Measurements from ENCODE around the gene UBAP2. TPM values are rescaled to one million over a fixed set of nuclear protein-coding genes. Genes with fewer than 3 reads are reported as not detected.

UBAP2 gene
- 10 to 100 TPM; 35.0 to 38.0 TPM for total RNA-seq

GRCh38 chr9:34048727-34049629 is at the start of gene UBAP2:
TSS of gene UBAP2 (minus strand) at chr9:34048887. CDS start at chr9:34017148, 31,739 bp downstream.
- POLR2A ChIA-PET = interaction anchor here (0.7 to 2.4 kb wide), 9 partner anchors 25 to 330 kb away, joined by 3 to 16 read pairs (median 3); partner anchors contain the start of genes UBAP1 and UBE2R2
- CTCF ChIA-PET = interaction anchor here (0.6 to 3.7 kb wide), 4 partner anchors 25 to 563 kb away, joined by 3 to 18 read pairs (median 6); partner anchors contain the start of gene RPP25L
- H3K9me3 Mint-ChIP-seq = no peaks in the 10 kb centered on the region
- peak within 1 kb of the TSS; percentile 99 for H3K27ac Mint-ChIP-seq
- no peaks in the 10 kb centered on the region for H3K27me3 Mint-ChIP-seq
- H3K36me3 Mint-ChIP-seq = peaks cover 2% of the 10 kb centered on the region
- peak within 1 kb of the TSS; percentile 89 for H3K4me3 Mint-ChIP-seq
- peak; percentile 97 for DNase-seq
- H3K4me1 Mint-ChIP-seq (ENCODE audit: low read depth) = peaks cover 32% of the 10 kb centered on the region
- intact Hi-C loops (cut with micrococcal nuclease) = loop anchor here (1.0 to 5.0 kb wide), 9 partner anchors 62 to 577 kb away; partner anchors contain the start of genes DCAF12, DNAI1, FAM219A and KIF24

GRCh38 chr9:34098307-34098706 is 49.6 kb upstream of the UBAP2 start:
- intact Hi-C loops (cut with micrococcal nuclease) = no loop called here
- POLR2A ChIA-PET = no interaction called here
- no peaks in the 10 kb centered on the region for H3K4me1 Mint-ChIP-seq (ENCODE audit: low read depth)

GRCh38 chr9:34097865-34098264 is 49.2 kb upstream of the UBAP2 start:
- POLR2A ChIA-PET = no interaction called here
- no peaks in the 10 kb centered on the region for H3K9me3 Mint-ChIP-seq
- no peak overlapping the region for H3K4me3 Mint-ChIP-seq
- CTCF ChIA-PET = no interaction called here
- H3K4me1 Mint-ChIP-seq (ENCODE audit: low read depth) = peaks cover 3% of the 10 kb centered on the region
- H3K27ac Mint-ChIP-seq = no peak overlapping the region
- intact Hi-C loops (cut with micrococcal nuclease) = no loop called here
- H3K27me3 Mint-ChIP-seq = no peaks in the 10 kb centered on the region
- DNase-seq = no peak
- peaks cover 22% of the 10 kb centered on the region for H3K36me3 Mint-ChIP-seq

More at GRCh38 chr9:34098307-34098706, 49.6 kb upstream of the UBAP2 start:
- Mint-ChIP-seq H3K27ac (no peak overlapping the region), H3K4me3 (no peak overlapping the region), H3K36me3 (peaks cover 18% of the 10 kb centered on the region), H3K27me3 (no peaks in the 10 kb centered on the region), H3K9me3 (no peaks in the 10 kb centered on the region)
- CTCF ChIA-PET = interaction anchor here (1.5 kb wide), 1 partner anchor 154 kb away, joined by 3 read pairs; no protein-coding TSS in a partner anchor
- DNase-seq = no peak

GRCh38 chr9:34096751-34097150 is 48.1 kb upstream of the UBAP2 start:
- Mint-ChIP-seq H3K4me3 (no peak overlapping the region), H3K9me3 (no peaks in the 10 kb centered on the region), H3K4me1 (ENCODE audit: low read depth) (peaks cover 10% of the 10 kb centered on the region), H3K36me3 (peaks cover 22% of the 10 kb centered on the region), H3K27me3 (no peaks in the 10 kb centered on the region), H3K27ac (no peak overlapping the region)
- ChIA-PET POLR2A (no interaction called here), CTCF (no interaction called here)
- no peak for DNase-seq
- intact Hi-C loops (cut with micrococcal nuclease) = no loop called here

GRCh38 chr9:34093578-34093977 is 44.9 kb upstream of the UBAP2 start:
- Mint-ChIP-seq H3K36me3 (peaks cover 31% of the 10 kb centered on the region), H3K27ac (no peak overlapping the region), H3K27me3 (no peaks in the 10 kb centered on the region), H3K4me3 (no peak overlapping the region), H3K4me1 (ENCODE audit: low read depth) (peaks cover 11% of the 10 kb centered on the region), H3K9me3 (no peaks in the 10 kb centered on the region)
- no peak for DNase-seq
- intact Hi-C loops (cut with micrococcal nuclease) = no loop called here
- ChIA-PET POLR2A (no interaction called here), CTCF (no interaction called here)

GRCh38 chr9:34089311-34089710 is 40.6 kb upstream of the UBAP2 start:
- Mint-ChIP-seq H3K4me3 (no peak overlapping the region), H3K27ac (no peak overlapping the region), H3K36me3 (peaks cover 36% of the 10 kb centered on the region), H3K9me3 (no peaks in the 10 kb centered on the region), H3K27me3 (no peaks in the 10 kb centered on the region), H3K4me1 (ENCODE audit: low read depth) (peaks cover 20% of the 10 kb centered on the region)
- ChIA-PET CTCF (no interaction called here), POLR2A (no interaction called here)
- DNase-seq = no peak
- intact Hi-C loops (cut with micrococcal nuclease) = no loop called here

GRCh38 chr9:34087370-34087769 is 38.7 kb upstream of the UBAP2 start:
- ChIA-PET POLR2A (no interaction called here), CTCF (no interaction called here)
- H3K36me3 Mint-ChIP-seq = peaks cover 31% of the 10 kb centered on the region
- H3K9me3 Mint-ChIP-seq = no peaks in the 10 kb centered on the region
- no peaks in the 10 kb centered on the region for H3K27me3 Mint-ChIP-seq
- peaks cover 19% of the 10 kb centered on the region for H3K4me1 Mint-ChIP-seq (ENCODE audit: low read depth)
- H3K4me3 Mint-ChIP-seq = no peak overlapping the region
- intact Hi-C loops (cut with micrococcal nuclease) = no loop called here
- no peak for DNase-seq
- H3K27ac Mint-ChIP-seq = no peak overlapping the region

- peaks cover 28% of the 10 kb centered on the region for H3K36me3 Mint-ChIP-seq
- ChIA-PET POLR2A (no interaction called here), CTCF (no interaction called here)
- H3K4me1 Mint-ChIP-seq (ENCODE audit: low read depth) = peaks cover 14% of the 10 kb centered on the region
- no peak for DNase-seq
- intact Hi-C loops (cut with micrococcal nuclease) = no loop called here
- no peaks in the 10 kb centered on the region for H3K9me3 Mint-ChIP-seq
- no peaks in the 10 kb centered on the region for H3K27me3 Mint-ChIP-seq
- H3K4me3 Mint-ChIP-seq = no peak overlapping the region
- H3K27ac Mint-ChIP-seq = no peak overlapping the region
Observed at GRCh38 chr9:34086864-34087263, 38.2 kb upstream of the UBAP2 start.

GRCh38 chr9:34085581-34086500 is 37.2 kb upstream of the UBAP2 start:
- H3K27ac Mint-ChIP-seq = peak overlapping the region; percentile 72
- DNase-seq = peak; percentile 29
- intact Hi-C loops (cut with micrococcal nuclease) = loop anchor here (2.0 kb wide), 1 partner anchor 293 kb away; no protein-coding TSS in a partner anchor
- H3K9me3 Mint-ChIP-seq = no peaks in the 10 kb centered on the region
- CTCF ChIA-PET = interaction anchor here (1.0 to 1.8 kb wide), 2 partner anchors 12 kb away, joined by 4 to 6 read pairs; no protein-coding TSS in a partner anchor
- peaks cover 24% of the 10 kb centered on the region for H3K36me3 Mint-ChIP-seq
- no peak overlapping the region for H3K4me3 Mint-ChIP-seq
- POLR2A ChIA-PET = no interaction called here
- H3K27me3 Mint-ChIP-seq = no peaks in the 10 kb centered on the region
- H3K4me1 Mint-ChIP-seq (ENCODE audit: low read depth) = peaks cover 13% of the 10 kb centered on the region

GRCh38 chr9:34084562-34084961 is 35.9 kb upstream of the UBAP2 start:
- no peak overlapping the region for H3K27ac Mint-ChIP-seq
- intact Hi-C loops (cut with micrococcal nuclease) = loop anchor here (2.0 kb wide), 1 partner anchor 294 kb away; no protein-coding TSS in a partner anchor
- ChIA-PET POLR2A (no interaction called here), CTCF (interaction anchor here (0.9 to 1.8 kb wide), 3 partner anchors 10 to 14 kb away, joined by 3 to 6 read pairs (median 5); no protein-coding TSS in a partner anchor)
- DNase-seq = no peak
- no peaks in the 10 kb centered on the region for H3K27me3 Mint-ChIP-seq
- no peak overlapping the region for H3K4me3 Mint-ChIP-seq
- H3K36me3 Mint-ChIP-seq = peaks cover 24% of the 10 kb centered on the region
- no peaks in the 10 kb centered on the region for H3K9me3 Mint-ChIP-seq
- H3K4me1 Mint-ChIP-seq (ENCODE audit: low read depth) = peaks cover 13% of the 10 kb centered on the region

- H3K4me3 Mint-ChIP-seq = no peak overlapping the region
- CTCF ChIA-PET = no interaction called here
- intact Hi-C loops (cut with micrococcal nuclease) = loop anchor here (10.0 kb wide), 1 partner anchor 176 kb away; no protein-coding TSS in a partner anchor
Observed at GRCh38 chr9:34079181-34079580, 30.5 kb upstream of the UBAP2 start.

More at GRCh38 chr9:34079181-34079580, 30.5 kb upstream of the UBAP2 start:
- Mint-ChIP-seq H3K9me3 (no peaks in the 10 kb centered on the region), H3K4me1 (ENCODE audit: low read depth) (peaks cover 3% of the 10 kb centered on the region), H3K27me3 (no peaks in the 10 kb centered on the region), H3K36me3 (no peaks in the 10 kb centered on the region), H3K27ac (no peak overlapping the region)
- POLR2A ChIA-PET = no interaction called here
- DNase-seq = no peak

Data from activated CD4-positive, alpha-beta memory T cell treated with anti-CD3 and anti-CD28 coated beads for 36 hours (primary cell).